Astrocyte (in vitro differentiated cells and primary cell): Measurements from ENCODE around the gene HOXA13.

Experiments used
- EZH2 ChIP-seq: IDR thresholded peaks from 2 replicates; pipeline ENCODE4 v1.6.1; 2012; ENCODE audit warnings: mild to moderate bottlenecking, low read length, inconsistent platforms; ENCODE audit not compliant: insufficient read depth
- TF ChIP-seq, protein P1 (sequence below): IDR thresholded peaks from 2 replicates; pipeline ENCODE4 v1.5.1; 2011; ENCODE audit warnings: low read depth, mild to moderate bottlenecking, inconsistent platforms, low read length, moderate library complexity; ENCODE audit not compliant: insufficient read depth

DNA sequence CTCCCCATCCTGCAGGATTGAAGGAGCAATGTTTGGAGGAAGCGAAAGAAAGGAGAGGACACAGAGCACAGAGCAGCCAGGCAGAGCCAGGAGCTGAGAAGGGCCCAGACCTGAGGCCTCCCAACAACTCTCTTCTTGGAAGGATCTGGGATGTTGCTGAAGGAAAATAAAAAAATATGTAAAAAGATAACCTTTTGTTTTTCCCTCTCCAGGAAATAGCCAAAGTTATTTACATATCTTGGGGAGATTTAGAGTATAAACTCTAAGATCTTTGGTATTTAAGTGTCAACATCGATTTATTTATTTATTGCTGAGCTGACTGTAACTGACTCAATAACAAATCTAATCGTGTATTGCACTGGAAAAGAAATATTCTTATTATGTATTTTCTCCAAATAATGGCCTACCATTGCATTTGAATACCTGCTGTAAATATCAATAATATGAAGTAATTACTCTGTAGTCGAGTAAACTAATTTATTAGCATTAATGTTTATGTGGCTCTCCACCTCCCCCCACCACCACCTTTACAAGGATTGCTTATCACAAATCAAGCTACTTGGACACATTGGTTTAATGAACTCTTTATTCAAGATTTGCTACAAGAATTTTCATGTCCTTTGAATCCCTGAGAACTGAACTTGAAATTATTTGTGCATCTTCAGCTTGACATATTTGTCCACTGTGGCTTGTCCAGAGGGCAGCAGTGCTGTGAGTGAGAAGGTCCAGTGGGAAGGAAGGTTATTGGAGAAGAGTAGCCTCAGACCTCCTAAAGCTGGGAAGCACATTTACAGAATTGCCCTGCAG, 13.0 kb downstream of the HOXA13 start:
- TF ChIP-seq EZH2, result no peak
- TF ChIP-seq, protein P1, sequence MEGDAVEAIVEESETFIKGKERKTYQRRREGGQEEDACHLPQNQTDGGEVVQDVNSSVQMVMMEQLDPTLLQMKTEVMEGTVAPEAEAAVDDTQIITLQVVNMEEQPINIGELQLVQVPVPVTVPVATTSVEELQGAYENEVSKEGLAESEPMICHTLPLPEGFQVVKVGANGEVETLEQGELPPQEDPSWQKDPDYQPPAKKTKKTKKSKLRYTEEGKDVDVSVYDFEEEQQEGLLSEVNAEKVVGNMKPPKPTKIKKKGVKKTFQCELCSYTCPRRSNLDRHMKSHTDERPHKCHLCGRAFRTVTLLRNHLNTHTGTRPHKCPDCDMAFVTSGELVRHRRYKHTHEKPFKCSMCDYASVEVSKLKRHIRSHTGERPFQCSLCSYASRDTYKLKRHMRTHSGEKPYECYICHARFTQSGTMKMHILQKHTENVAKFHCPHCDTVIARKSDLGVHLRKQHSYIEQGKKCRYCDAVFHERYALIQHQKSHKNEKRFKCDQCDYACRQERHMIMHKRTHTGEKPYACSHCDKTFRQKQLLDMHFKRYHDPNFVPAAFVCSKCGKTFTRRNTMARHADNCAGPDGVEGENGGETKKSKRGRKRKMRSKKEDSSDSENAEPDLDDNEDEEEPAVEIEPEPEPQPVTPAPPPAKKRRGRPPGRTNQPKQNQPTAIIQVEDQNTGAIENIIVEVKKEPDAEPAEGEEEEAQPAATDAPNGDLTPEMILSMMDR, result no peak
